Measurements from ENCODE around the gene PCDHGA2. TPM values are rescaled to one million over a fixed set of nuclear protein-coding genes. Genes with fewer than 3 reads are reported as not detected.
"Not testable (repeated sequence)": the region's sequence is repeated elsewhere in the genome, so short reads cannot be mapped to it uniquely, and the experiment has no call there.

The PCDHGA2 gene
- total and polyA plus RNA-seq, 2 experiments from 2014 or later, result 4.3 to 7.3 TPM

GRCh38 chr5:141371572-141372475 is 33.3 kb downstream of the PCDHGA2 start:
- Histone ChIP-seq H3K9ac (no peak overlapping the region), H3K9me3 (ENCODE audit: low read depth) (no peaks in the 10 kb centered on the region), H3K27ac (no peak overlapping the region), H3K4me3 (no peak overlapping the region), H4K20me1 (ENCODE audit: insufficient read depth) (no peaks in the 10 kb centered on the region), H3K4me2 (ENCODE audit: unreplicated experiment) (no peak overlapping the region), H3F3A (ENCODE audit: insufficient read depth) (no peaks in the 10 kb centered on the region), H3K36me3 (ENCODE audit: low read depth) (no peaks in the 10 kb centered on the region), H3K4me1 (ENCODE audit: insufficient read depth) (no peaks in the 10 kb centered on the region), H3K27me3 (replicated peaks; ENCODE audit: insufficient read depth) (no peaks in the 10 kb centered on the region), H3K79me2 (ENCODE audit: insufficient read depth) (no peaks in the 10 kb centered on the region), H2AFZ (no peak overlapping the region), H3K9me2 (ENCODE audit: insufficient read depth) (no peaks in the 10 kb centered on the region)
- in situ Hi-C loops (cut with MboI), result no loop called here
- 49 to 52% methylated on average over 59 to 68 of the region's 69 CpGs for WGBS, 2 experiments (ENCODE audit: low coverage in 1 of 2, low lambda C conversion rate in 2 of 2, missing lambda C conversion rate in 2 of 2)
- DNase-seq, result no peak
- no peak for TF ChIP-seq EZH2phosphoT487 (IDR thresholded peaks at IDR 0.05; ENCODE audit: insufficient read depth, low read depth)
- no peak for TF ChIP-seq EZH2 (IDR thresholded peaks at IDR 0.05; ENCODE audit: insufficient read depth, poor library complexity, severe bottlenecking)

GRCh38 chr5:141373673-141374317 is 35.2 kb downstream of the PCDHGA2 start, which contains the start of gene PCDHGA6:
Gene PCDHGA6 (plus strand): TSS chr5:141373891. CDS start chr5:141374084, 193 bp downstream.
- TF ChIP-seq EZH2 (IDR thresholded peaks at IDR 0.05; ENCODE audit: insufficient read depth, poor library complexity, severe bottlenecking) (no peak), EZH2phosphoT487 (IDR thresholded peaks at IDR 0.05; ENCODE audit: insufficient read depth, low read depth) (no peak)
- peak; percentile 64 for DNase-seq
- WGBS, 2 experiments (ENCODE audit: low coverage in 1 of 2, low lambda C conversion rate in 2 of 2, missing lambda C conversion rate in 2 of 2), result 13 to 20% methylated on average over 27 of the region's 27 CpGs
- no peaks in the 10 kb centered on the region for H3K36me3 ChIP-seq (ENCODE audit: low read depth)
- no peaks in the 10 kb centered on the region for H3K79me2 ChIP-seq (ENCODE audit: insufficient read depth)
- peak within 1 kb of the TSS; percentile 80 for H3K4me2 ChIP-seq (ENCODE audit: unreplicated experiment)
- H3K27ac ChIP-seq, result peak within 1 kb of the TSS; percentile 44
- no peaks in the 10 kb centered on the region for H4K20me1 ChIP-seq (ENCODE audit: insufficient read depth)
- H3K4me3 ChIP-seq, result peak within 1 kb of the TSS; percentile 77
- no peaks in the 10 kb centered on the region for H3F3A ChIP-seq (ENCODE audit: insufficient read depth)
- no peaks in the 10 kb centered on the region for H3K27me3 ChIP-seq (replicated peaks; ENCODE audit: insufficient read depth)
- peak within 1 kb of the TSS; percentile 67 for H3K9ac ChIP-seq
- in situ Hi-C loops (cut with MboI), result no loop called here
- no peaks in the 10 kb centered on the region for H3K9me2 ChIP-seq (ENCODE audit: insufficient read depth)
- H3K4me1 ChIP-seq (ENCODE audit: insufficient read depth), result no peaks in the 10 kb centered on the region
- H2AFZ ChIP-seq, result peak within 1 kb of the TSS; percentile 92
- no peaks in the 10 kb centered on the region for H3K9me3 ChIP-seq (ENCODE audit: low read depth)

GRCh38 chr5:141374627-141375026 is 36.1 kb downstream of the PCDHGA2 start:
- no peaks in the 10 kb centered on the region for H3F3A ChIP-seq (ENCODE audit: insufficient read depth)
- no peak for DNase-seq
- WGBS, 2 experiments (ENCODE audit: low coverage in 1 of 2, low lambda C conversion rate in 2 of 2, missing lambda C conversion rate in 2 of 2), result 53 to 61% methylated on average over 14 of the region's 14 CpGs
- in situ Hi-C loops (cut with MboI), result no loop called here
- H3K9me3 ChIP-seq (ENCODE audit: low read depth), result no peaks in the 10 kb centered on the region
- H3K9ac ChIP-seq, result no peak overlapping the region
- no peak for TF ChIP-seq EZH2 (IDR thresholded peaks at IDR 0.05; ENCODE audit: insufficient read depth, poor library complexity, severe bottlenecking)
- TF ChIP-seq EZH2phosphoT487 (IDR thresholded peaks at IDR 0.05; ENCODE audit: insufficient read depth, low read depth), result no peak
- H3K9me2 ChIP-seq (ENCODE audit: insufficient read depth), result no peaks in the 10 kb centered on the region
- no peaks in the 10 kb centered on the region for H3K79me2 ChIP-seq (ENCODE audit: insufficient read depth)
- H3K27ac ChIP-seq, result no peak overlapping the region
- H3K4me3 ChIP-seq, result peak overlapping the region; percentile 77
- H3K4me1 ChIP-seq (ENCODE audit: insufficient read depth), result no peaks in the 10 kb centered on the region
- H2AFZ ChIP-seq, result peak overlapping the region; percentile 92
- H3K27me3 ChIP-seq (replicated peaks; ENCODE audit: insufficient read depth), result no peaks in the 10 kb centered on the region
- H3K36me3 ChIP-seq (ENCODE audit: low read depth), result no peaks in the 10 kb centered on the region
- H4K20me1 ChIP-seq (ENCODE audit: insufficient read depth), result no peaks in the 10 kb centered on the region
- H3K4me2 ChIP-seq (ENCODE audit: unreplicated experiment), result peak overlapping the region; percentile 80

GRCh38 chr5:141375444-141376155 is 37.0 kb downstream of the PCDHGA2 start:
- H3K36me3 ChIP-seq (ENCODE audit: low read depth); H3K27ac ChIP-seq; H3K79me2 ChIP-seq (ENCODE audit: insufficient read depth); H3K4me3 ChIP-seq; H3K27me3 ChIP-seq (replicated peaks; ENCODE audit: insufficient read depth); H3K9me3 ChIP-seq (ENCODE audit: low read depth); H3K9me2 ChIP-seq (ENCODE audit: insufficient read depth); H4K20me1 ChIP-seq (ENCODE audit: insufficient read depth); H3K4me1 ChIP-seq (ENCODE audit: insufficient read depth); H2AFZ ChIP-seq; in situ Hi-C loops (cut with MboI); H3F3A ChIP-seq (ENCODE audit: insufficient read depth); DNase-seq; H3K4me2 ChIP-seq (ENCODE audit: unreplicated experiment); H3K9ac ChIP-seq: not testable (repeated sequence)
- WGBS, 2 experiments (ENCODE audit: low coverage in 1 of 2, low lambda C conversion rate in 2 of 2, missing lambda C conversion rate in 2 of 2), result 53 to 66% methylated on average over 32 to 34 of the region's 48 CpGs

Data from GM23248 (cell line).